ENCODE measurements around the gene DAW1.

The DAW1 gene

GRCh38 chr2:227862741-227863588 is 8.5 kb upstream of the DAW1 start:
- peak; percentile 94 for DNase-seq

DNA sequence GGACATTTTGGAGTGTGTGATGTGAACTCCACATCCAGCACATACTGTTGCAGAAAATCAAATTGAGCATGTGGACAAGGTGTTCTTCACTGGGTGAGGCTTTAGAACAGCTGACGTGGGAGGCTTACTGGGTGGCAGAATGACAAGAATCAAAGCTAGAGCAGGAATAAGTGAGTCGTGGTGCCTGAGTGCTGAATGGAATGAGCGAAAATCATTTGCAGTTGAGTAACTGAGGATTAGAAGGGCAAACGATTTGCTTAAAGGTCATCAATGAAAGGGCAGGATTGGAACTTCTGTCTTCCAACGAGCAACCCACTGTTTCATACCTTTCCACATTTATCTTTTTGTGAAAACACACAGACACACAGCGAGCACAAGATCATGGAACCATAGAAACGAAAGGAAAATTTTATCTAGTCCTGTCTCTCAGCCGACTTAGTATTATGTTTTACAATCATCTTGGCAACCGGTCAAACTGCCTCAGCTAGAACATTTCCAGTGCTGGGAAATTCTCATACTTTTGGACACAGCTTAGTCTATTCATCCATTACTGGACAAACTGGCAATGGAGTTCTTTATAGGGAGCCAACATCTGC is 7.2 kb upstream of the DAW1 start:
- DNase-seq = no peak

GRCh38 chr2:227865291-227865690 is 6.1 kb upstream of the DAW1 start:
- DNase-seq = no peak

DNA sequence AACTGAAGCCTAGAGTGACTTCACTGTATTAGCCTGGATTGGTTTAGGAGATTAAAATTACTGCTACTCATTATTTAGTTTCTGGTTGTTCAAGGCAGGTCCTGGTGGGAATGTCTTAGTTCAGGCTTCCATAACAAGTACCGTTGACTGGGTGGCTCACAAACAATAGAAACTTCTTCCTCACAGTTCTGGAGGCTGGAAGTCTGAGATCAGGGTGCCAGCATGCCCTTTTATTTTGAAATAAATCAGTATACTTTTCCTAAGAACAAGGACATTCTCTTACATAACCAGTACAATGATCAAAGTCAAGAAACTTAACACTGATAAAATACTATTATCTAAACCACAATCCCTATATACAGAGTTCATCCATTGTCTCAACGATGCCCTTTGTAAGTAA is 4.0 kb upstream of the DAW1 start:
- DNase-seq = no peak

- peak; percentile 41 for DNase-seq
Observed at GRCh38 chr2:227870710-227871374, 589 bp upstream of the DAW1 start.

GRCh38 chr2:227872676-227873075 is 1.2 kb downstream of the DAW1 start:
- no peak for DNase-seq

DNA sequence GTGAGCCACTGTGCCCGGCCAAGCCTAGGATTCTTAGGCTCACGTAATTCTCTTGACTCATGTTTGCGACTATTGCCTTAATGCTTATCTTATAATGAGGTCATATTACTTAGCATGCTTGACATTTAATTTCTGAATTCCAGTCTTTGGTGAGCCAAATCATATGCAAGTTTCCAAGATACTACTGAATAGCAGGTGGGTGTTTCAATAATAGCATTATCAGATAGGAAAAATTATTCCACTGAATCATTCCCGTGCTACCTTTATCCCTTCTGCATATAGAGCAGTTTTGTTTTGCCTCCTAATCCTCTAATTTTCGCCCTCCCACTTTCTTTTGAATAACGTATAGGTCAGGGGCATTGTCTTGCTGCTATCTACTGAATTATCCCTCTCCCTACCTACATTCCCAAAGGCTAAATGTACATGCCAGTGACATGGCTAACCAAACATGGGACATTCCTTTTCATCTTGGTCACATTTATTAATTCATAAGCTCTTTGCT is 4.9 kb downstream of the DAW1 start:
- DNase-seq = no peak

GRCh38 chr2:227877421-227878310 is 6.2 kb downstream of the DAW1 start:
- DNase-seq = no peak

DNA sequence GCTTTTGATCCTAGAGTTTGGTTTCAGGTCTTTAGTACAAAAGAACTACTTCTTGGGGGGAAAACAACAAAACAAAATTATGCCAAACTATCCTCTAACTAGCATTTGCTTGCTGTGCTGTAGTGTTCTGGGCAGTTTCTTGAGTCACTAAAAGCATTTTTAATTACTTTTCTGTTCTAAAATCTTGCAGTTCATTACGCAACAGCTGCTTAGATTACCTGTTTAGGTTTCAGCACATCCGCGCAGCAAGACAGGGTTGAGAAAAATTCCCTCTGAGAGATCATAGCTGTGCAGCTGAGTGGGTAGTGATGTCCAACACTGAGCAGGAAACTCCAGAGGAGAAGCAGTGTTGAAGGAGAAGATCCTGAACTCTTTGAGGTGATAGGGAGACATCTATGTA is 9.0 kb downstream of the DAW1 start:
- no peak for DNase-seq

DNA sequence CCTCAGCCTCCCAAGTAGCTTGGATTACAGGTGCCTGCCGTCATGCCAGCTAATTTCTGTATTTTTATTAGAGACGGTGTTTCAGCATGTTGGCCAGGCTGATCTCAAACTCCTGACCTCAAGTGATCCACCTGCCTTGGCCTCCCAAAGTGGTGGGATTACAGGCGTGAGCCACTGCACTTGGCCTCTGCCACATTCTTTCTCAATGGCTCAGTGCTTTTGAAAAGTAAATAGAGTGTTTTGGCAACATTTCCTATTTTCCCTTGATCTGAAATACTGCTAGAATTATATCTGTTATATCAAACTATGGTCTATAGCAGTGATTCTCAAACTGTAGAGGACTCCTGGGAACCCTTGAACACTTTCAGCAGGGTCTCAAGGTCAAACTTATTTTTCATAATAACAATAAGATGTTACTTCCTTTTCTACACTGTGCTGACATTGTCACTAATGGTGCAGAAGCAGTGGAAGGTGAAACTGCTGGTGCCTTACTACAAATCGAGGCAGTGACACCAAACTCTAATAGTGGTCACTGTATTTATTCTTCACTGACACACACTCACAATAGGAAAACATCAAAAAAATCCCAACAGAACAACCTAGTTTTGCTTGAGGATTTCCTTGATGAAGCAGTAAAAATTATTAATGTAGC is 10.6 kb downstream of the DAW1 start:
- DNase-seq = no peak

- no peak for DNase-seq
Observed at GRCh38 chr2:227884511-227884947, 13.1 kb downstream of the DAW1 start.

- no peak for DNase-seq
Observed at GRCh38 chr2:227886149-227886548, 14.7 kb downstream of the DAW1 start.

DNA sequence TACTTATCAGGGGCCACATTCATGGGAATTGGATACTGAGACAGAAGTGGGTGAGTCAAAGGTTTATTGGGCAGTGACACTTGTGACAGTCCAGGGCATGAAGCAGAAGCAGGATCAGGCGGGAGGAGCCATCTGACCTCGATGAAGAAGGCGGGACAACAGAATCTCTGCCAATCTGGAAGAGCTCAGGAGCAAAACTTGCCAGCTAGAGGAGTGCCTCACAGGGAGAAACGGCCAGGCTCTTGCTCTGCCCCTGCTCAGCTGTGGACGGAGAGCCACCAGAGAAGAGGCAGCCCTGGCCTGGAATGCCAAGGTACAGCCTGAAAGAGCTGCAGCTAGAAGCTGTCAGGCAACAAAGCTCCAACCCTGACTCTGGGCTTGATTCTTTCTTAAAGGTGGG is 16.9 kb downstream of the DAW1 start:
- no peak for DNase-seq

GRCh38 chr2:227889336-227889735 is 17.9 kb downstream of the DAW1 start:
- DNase-seq = no peak

DNA sequence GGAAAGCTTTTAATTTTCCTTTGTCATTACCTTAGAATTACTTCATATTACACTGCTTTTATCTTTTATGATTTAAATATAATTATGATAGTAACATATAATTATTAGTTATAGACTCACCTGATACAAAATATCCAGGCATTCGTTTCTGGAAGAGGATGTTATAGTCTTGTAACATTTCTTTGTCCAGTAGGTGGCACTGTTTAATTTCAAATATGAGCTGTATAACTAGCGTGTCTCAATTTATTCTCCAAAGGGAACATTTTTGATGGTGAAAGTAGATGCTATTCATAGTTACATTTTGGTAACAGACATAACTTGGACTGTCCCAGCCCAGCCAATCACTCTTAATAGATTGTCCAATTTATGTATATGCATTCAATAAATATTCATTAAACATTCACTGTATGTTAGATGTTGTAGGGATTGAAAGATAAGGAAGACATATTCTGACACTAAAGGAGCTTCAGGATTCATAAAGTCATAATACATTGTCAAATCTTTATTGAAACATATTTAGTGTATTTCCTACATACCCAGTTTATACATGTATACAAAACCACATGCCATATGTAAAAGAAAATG is 19.2 kb downstream of the DAW1 start:
- DNase-seq = peak; percentile 63

GRCh38 chr2:227891673-227892072 is 20.2 kb downstream of the DAW1 start:
- no peak for DNase-seq

- no peak for DNase-seq
Observed at GRCh38 chr2:227903381-227903780, 31.9 kb downstream of the DAW1 start.

DNA sequence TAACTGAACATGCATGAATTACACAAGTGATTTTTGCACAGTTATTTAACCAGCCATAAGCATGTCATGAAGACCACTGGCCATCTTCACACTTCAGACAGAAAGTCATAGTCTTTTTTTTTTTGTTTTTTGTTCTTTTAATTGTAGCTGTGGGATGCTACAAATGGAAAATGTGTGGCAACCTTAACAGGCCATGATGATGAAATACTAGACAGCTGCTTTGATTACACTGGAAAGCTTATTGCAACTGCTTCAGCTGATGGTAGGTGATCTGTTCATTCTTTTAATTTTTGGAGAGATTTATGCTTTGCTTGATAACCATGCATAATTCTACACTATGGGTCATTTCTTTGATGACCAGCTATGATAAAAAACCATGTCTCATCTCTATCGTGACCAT is 35.6 kb downstream of the DAW1 start:
- no peak for DNase-seq

GRCh38 chr2:227908266-227909054 is 37.0 kb downstream of the DAW1 start:
- no peak for DNase-seq

DNA sequence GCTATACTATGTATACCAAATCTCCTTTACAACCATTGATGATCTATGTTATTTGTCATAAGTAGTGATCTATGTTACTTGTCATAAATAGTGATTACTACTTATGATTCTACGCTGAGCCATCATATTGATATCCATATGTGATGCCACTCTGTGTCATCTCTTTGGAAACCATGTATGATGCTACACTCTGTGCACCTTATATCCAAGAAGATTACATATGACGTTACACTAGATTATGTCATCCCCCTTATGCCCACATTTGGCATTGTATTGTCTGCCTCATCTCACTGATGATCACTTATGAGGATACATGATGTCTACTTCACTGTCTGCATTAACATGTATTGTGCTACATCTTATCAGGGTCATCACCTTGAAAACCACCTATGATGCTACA is 42.9 kb downstream of the DAW1 start:
- no peak for DNase-seq

DNA sequence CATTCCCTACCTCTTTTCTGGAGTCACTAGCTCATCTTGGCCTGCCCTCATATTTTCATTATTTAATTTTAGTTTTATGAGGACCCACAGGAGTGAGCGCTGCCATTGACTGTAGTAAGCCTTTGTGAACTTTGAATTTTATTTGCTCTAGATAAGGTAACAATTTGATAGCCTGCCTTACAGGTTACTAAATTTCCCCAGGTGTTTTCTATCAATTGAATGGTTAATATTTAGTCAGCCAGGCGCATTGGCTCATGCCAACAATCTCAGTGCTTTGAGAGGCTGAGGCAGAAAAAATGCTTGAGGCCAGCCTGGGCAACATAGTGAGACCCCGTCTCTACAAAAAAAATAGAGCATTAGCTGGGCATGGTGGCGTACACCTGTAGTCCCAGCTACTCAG is 50.2 kb downstream of the DAW1 start:
- DNase-seq = no peak
